ENCODE results near the gene YBX2.

DNA sequence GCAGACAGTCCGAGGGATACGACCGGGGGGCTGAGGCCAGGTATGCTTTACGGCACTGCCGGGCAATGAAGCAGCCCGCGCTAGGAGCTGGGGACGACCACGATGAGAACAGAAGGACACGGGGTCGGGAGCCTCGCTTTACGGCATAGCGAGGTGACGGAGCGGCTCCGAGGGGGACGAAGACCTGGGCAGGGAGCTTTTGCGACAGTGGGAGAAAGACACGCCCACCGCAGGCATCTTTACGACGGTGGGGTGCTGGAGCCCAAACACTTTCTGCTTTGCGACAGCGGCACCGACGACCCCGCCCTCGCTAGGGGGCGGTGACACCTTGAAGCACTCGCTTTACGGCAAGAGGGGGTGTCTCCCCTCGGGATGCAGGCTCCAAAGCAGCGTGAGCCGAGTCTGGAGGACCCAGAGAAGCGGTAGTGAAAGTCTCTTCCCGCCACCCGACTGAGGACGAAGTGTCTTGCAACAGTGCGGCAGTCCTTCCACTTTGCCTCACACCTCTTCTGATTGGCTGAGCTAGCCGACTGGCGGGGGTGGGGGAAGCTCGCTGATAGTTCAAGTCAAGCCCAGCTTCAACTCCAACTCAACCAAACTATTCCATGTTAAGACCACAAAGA, 35.0 kb upstream of the YBX2 start:
- TF ChIP-seq, protein P1, sequence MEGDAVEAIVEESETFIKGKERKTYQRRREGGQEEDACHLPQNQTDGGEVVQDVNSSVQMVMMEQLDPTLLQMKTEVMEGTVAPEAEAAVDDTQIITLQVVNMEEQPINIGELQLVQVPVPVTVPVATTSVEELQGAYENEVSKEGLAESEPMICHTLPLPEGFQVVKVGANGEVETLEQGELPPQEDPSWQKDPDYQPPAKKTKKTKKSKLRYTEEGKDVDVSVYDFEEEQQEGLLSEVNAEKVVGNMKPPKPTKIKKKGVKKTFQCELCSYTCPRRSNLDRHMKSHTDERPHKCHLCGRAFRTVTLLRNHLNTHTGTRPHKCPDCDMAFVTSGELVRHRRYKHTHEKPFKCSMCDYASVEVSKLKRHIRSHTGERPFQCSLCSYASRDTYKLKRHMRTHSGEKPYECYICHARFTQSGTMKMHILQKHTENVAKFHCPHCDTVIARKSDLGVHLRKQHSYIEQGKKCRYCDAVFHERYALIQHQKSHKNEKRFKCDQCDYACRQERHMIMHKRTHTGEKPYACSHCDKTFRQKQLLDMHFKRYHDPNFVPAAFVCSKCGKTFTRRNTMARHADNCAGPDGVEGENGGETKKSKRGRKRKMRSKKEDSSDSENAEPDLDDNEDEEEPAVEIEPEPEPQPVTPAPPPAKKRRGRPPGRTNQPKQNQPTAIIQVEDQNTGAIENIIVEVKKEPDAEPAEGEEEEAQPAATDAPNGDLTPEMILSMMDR (IDR thresholded peaks at IDR 0.05), result no peak
- TF ChIP-seq POLR2A (IDR thresholded peaks at IDR 0.05) (peak in 1 of 2 donors; percentile 66), EP300 (IDR thresholded peaks at IDR 0.05) (no peak), POLR2AphosphoS5 (IDR thresholded peaks at IDR 0.05) (peak in 2 of 3 donors; percentile 59 to 73)

Data from suprapubic skin (tissue), 4 donors.